WTC11 (cell line): Measurements from ENCODE around the gene ANKRD39. TPM values are rescaled to one million over a fixed set of nuclear protein-coding genes. Genes with fewer than 3 reads are reported as not detected.

Experiments
- ATAC-seq: fragments of 200-7000 bp; cut with Tn5 transposase; 2 replicates; pipeline ENCODE4 v1.10.0; 2021; ENCODE audit warnings: mild to moderate bottlenecking, moderate library complexity
- CTCF ChIA-PET: fragments of 300-600 bp; sonication (Branson Sonifier 250); formaldehyde crosslinking; loops from one replicate; lab custom pipeline; 2021; ENCODE audit warnings: antibody characterized with exemption; lab: Charles Lee
- POLR2A ChIA-PET: fragments of 350-600 bp; sonication (Branson Sonifier 250); formaldehyde crosslinking; loops from one replicate; lab custom pipeline; 2021; ENCODE audit warnings: antibody characterized with exemption; lab: Charles Lee
- DNase-seq: peaks from one replicate; pipeline ENCODE4 v3.0.0; 2021; ENCODE audit warnings: low spot score
- H3K27ac Mint-ChIP-seq: 2 replicates; pipeline ENCODE4 v1.8.0; 2021; ENCODE audit warnings: mixed read lengths
- H3K27me3 Mint-ChIP-seq: 2 replicates; pipeline ENCODE4 v1.8.0; 2021; ENCODE audit warnings: low read depth, mild to moderate bottlenecking, moderate library complexity, mixed read lengths
- H3K36me3 Mint-ChIP-seq: 2 replicates; pipeline ENCODE4 v1.8.0; 2021; ENCODE audit warnings: mixed read lengths
- H3K4me1 Mint-ChIP-seq: 2 replicates; pipeline ENCODE4 v1.8.0; 2022; ENCODE audit warnings: mixed read lengths
- H3K4me3 Mint-ChIP-seq: 2 replicates; pipeline ENCODE4 v1.8.0; 2021; ENCODE audit warnings: mild to moderate bottlenecking, moderate library complexity, mixed read lengths
- H3K9me3 Mint-ChIP-seq: 2 replicates; pipeline ENCODE4 v1.8.0; 2021; ENCODE audit warnings: mixed read lengths
- EMX1 ChIP-seq: fragments of 250-450 bp; sonication (Bioruptor Pico); IDR thresholded peaks from 2 replicates; pipeline ENCODE4 v1.8.0; 2021; ENCODE audit warnings: mild to moderate bottlenecking
- GABPB1 ChIP-seq: sonication (generic); formaldehyde crosslinking; IDR thresholded peaks from 2 replicates; pipeline ENCODE4 v1.8.1; 2023; ENCODE audit warnings: mild to moderate bottlenecking, missing genetic modification reagents
- GTF2I ChIP-seq: fragments of 250-450 bp; sonication (Bioruptor Pico); conservative IDR thresholded peaks from 2 replicates; pipeline ENCODE4 v1.4.0; 2021; ENCODE audit warnings: mild to moderate bottlenecking
- KAT7 ChIP-seq: sonication (generic); formaldehyde crosslinking; IDR thresholded peaks from 2 replicates; pipeline ENCODE4 v1.8.1; 2023; ENCODE audit warnings: missing genetic modification reagents, mild to moderate bottlenecking, borderline replicate concordance
- MYBL2 ChIP-seq: sonication (generic); formaldehyde crosslinking; IDR thresholded peaks from 2 replicates; pipeline ENCODE4 v1.8.1; 2023; ENCODE audit warnings: mild to moderate bottlenecking, moderate library complexity, missing genetic modification reagents
- OVOL2 ChIP-seq: fragments of 250-450 bp; sonication (Bioruptor Pico); IDR thresholded peaks from 2 replicates; pipeline ENCODE4 v1.9.0; 2021; ENCODE audit warnings: mild to moderate bottlenecking, borderline replicate concordance
- TCF7 ChIP-seq: sonication (generic); formaldehyde crosslinking; IDR thresholded peaks from 2 replicates; pipeline ENCODE4 v1.8.0; 2022; ENCODE audit warnings: mild to moderate bottlenecking, low read depth, missing genetic modification reagents, moderate library complexity
- TEAD1 ChIP-seq: sonication (generic); formaldehyde crosslinking; IDR thresholded peaks from 2 replicates; pipeline ENCODE4 v1.8.0; 2022; ENCODE audit warnings: mild to moderate bottlenecking, missing genetic modification reagents
- ZNF121 ChIP-seq: sonication (generic); formaldehyde crosslinking; IDR thresholded peaks from 2 replicates; pipeline ENCODE4 v1.8.0; 2023; ENCODE audit warnings: missing genetic modification reagents
- ZNF396 ChIP-seq: fragments of 250-450 bp; sonication (Bioruptor Pico); IDR thresholded peaks from 2 replicates; pipeline ENCODE4 v1.8.0; 2021; ENCODE audit warnings: mild to moderate bottlenecking, moderate library complexity, borderline replicate concordance
- total RNA-seq: library from RNA; stranded (reverse); gene quantifications from 3 replicates; pipeline ENCODE4 v1.2.3, GENCODE V29; 2021
- TF ChIP-seq, protein P1 (sequence below): fragments of 250-450 bp; sonication (Bioruptor Pico); IDR thresholded peaks from 2 replicates; pipeline ENCODE4 v1.9.0; 2021; ENCODE audit warnings: mild to moderate bottlenecking
- TF ChIP-seq, protein P2 (sequence below): sonication (generic); formaldehyde crosslinking; IDR thresholded peaks from 2 replicates; pipeline ENCODE4 v1.8.1; 2022; ENCODE audit warnings: low read depth, missing genetic modification reagents, borderline replicate concordance
- TF ChIP-seq, protein P3 (sequence below): fragments of 250-450 bp; sonication (Bioruptor Pico); conservative IDR thresholded peaks from 2 replicates; pipeline ENCODE4 v1.9.0; 2021; ENCODE audit warnings: mild to moderate bottlenecking
- TF ChIP-seq, protein P4 (sequence below): sonication (generic); formaldehyde crosslinking; conservative IDR thresholded peaks from 2 replicates; pipeline ENCODE4 v1.8.1; 2023; ENCODE audit warnings: mild to moderate bottlenecking, low read depth, missing genetic modification reagents, moderate library complexity
- TF ChIP-seq, protein P5 (sequence below): sonication (generic); formaldehyde crosslinking; IDR thresholded peaks from 2 replicates; pipeline ENCODE4 v1.8.0; 2023; ENCODE audit warnings: missing genetic modification reagents, mild to moderate bottlenecking, borderline replicate concordance
- TF ChIP-seq, protein P6 (sequence below): sonication (generic); formaldehyde crosslinking; IDR thresholded peaks from 2 replicates; pipeline ENCODE4 v1.8.1; 2023; ENCODE audit warnings: mild to moderate bottlenecking, missing genetic modification reagents, moderate library complexity

ANKRD39 gene
- total RNA-seq, 1 experiment from 2014 or later: 17.9 TPM

DNA sequence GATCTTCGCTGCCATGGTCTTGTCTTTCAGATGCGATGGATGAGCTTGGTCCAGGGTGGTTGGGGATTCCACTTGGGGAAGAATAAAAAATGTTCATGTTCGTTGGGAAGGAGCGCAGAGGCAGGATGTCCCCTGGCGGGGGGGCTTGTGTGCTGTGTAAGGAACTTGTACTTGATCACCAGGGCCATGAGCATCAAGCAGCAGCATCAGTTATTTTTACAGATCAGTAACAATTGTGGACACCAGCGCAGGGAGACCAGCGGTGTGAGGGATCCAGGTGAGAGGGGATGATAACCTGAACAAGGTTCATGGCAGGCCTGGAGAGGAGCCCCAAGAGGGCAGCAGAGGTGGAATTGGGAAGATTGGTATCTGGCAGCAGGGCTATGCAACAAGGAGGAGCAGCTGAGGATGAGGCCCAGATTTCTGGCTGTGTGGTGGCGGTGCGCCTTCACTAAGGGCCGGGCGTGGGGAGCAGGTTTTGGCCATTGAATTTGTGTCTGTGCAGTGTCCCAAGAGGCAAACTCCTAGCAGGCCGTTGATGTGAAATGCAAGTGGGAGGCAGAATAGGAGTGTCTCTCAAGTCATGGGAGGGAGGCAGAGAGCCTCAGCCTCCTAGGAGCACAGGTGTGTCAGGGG is 37.8 kb downstream of the ANKRD39 start:
- Mint-ChIP-seq H3K4me3 (peak overlapping the region; percentile 7; the same call in 1 of the 2 replicates), H3K27ac (peak overlapping the region; percentile 48; the same call in 1 of the 2 replicates), H3K27me3 (0 out of 2 replicates have a peak, but pooled peaks cover 2% of the 10 kb centered on the region), H3K9me3 (no peaks in the 10 kb centered on the region), H3K4me1 (peaks cover 46% of the 10 kb centered on the region), H3K36me3 (peaks cover 27% of the 10 kb centered on the region)
- POLR2A ChIA-PET: interaction anchor here (0.6 kb wide), 1 partner anchor 9 kb away, joined by 4 read pairs; no protein-coding TSS in a partner anchor
- CTCF ChIA-PET: interaction anchor here (1.0 to 4.1 kb wide), 6 partner anchors 8 to 266 kb away, joined by 3 to 12 read pairs (median 8); partner anchors contain the start of gene ANKRD39
- DNase-seq (no peak), ATAC-seq (no peak)
- TF ChIP-seq TCF7 (CRISPR knock-in tag) (no peak), KAT7 (CRISPR knock-in tag) (no peak), ZNF121 (no peak)

DNA sequence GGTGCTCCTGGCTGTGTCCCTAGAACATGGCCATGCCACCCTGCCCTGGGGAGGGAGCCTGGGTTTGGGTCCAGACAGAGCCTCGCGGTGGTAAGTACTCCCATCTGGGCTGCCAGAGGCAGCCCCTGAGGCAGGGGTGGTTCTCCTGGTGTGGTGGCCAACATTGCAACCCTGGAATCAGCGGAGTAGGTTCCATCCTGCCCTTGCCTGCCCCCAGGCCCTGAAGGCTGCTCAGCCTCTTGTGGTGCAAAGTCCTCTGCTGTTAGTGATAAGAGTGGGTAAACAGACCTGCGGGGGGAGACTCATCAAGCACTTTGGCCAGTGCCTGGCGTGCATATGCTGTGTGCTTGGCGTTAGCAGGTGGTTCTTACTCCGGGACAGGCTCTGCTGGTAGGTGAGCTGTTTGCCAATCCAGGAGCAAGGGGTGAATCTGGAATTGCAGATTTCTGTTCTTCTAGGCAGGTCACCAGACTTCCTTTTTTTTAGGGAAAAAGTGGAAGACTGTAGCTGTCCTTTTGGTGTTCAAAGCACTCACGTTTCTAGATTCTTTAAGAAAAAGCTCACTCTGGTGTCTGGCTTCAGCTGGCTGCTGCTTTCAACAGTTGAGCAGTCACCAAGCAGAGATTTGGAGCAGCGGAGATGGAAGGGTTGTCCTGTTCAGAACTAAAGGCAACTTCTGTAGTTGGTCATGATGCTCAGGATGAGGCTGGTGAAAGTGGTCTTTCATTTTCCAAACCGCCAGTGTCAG is 38.5 kb downstream of the ANKRD39 start:
- peaks cover 21% of the 10 kb centered on the region for H3K36me3 Mint-ChIP-seq
- peak overlapping the region; percentile 90 for H3K27ac Mint-ChIP-seq
- H3K27me3 Mint-ChIP-seq: 0 out of 2 replicates have a peak, but pooled peaks cover 2% of the 10 kb centered on the region
- no peaks in the 10 kb centered on the region for H3K9me3 Mint-ChIP-seq
- no peak for DNase-seq
- ATAC-seq: no peak
- peak overlapping the region; percentile 82 for H3K4me3 Mint-ChIP-seq
- peaks cover 48% of the 10 kb centered on the region for H3K4me1 Mint-ChIP-seq
- TF ChIP-seq, protein P1, sequence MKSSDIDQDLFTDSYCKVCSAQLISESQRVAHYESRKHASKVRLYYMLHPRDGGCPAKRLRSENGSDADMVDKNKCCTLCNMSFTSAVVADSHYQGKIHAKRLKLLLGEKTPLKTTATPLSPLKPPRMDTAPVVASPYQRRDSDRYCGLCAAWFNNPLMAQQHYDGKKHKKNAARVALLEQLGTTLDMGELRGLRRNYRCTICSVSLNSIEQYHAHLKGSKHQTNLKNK (CRISPR knock-in tag): no peak
- TF ChIP-seq EMX1 (CRISPR knock-in tag) (no peak), MYBL2 (CRISPR knock-in tag) (no peak), GABPB1 (CRISPR knock-in tag) (peak; percentile 78)
- POLR2A ChIA-PET: interaction anchor here (0.6 kb wide), 1 partner anchor 10 kb away, joined by 4 read pairs; no protein-coding TSS in a partner anchor
- CTCF ChIA-PET: interaction anchor here (1.0 to 4.1 kb wide), 5 partner anchors 9 to 132 kb away, joined by 3 to 12 read pairs (median 5); partner anchors contain the start of gene ANKRD39

DNA sequence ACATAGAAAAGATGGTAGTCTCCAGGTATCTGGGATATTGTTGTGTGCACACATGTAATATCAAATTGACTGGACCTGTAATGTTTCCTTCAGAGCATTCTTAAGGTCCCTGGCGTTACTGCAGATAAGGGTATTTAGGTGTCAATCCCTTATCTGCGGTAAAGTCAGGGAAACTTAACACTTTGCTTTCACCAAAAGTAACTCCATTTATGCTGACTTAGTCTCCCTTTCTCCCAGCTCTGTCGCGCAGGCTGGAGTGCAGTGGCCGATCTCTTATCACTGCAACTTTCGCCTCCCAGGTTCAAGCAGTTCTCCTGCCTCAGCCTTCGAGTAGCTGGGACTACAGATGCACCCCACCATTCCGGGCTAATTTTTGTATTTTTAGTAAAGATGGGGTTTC is 39.9 kb downstream of the ANKRD39 start:
- Mint-ChIP-seq H3K27me3 (0 out of 2 replicates have a peak, but pooled peaks cover 2% of the 10 kb centered on the region), H3K27ac (no peak overlapping the region), H3K9me3 (no peaks in the 10 kb centered on the region), H3K4me1 (peaks cover 48% of the 10 kb centered on the region), H3K36me3 (peaks cover 18% of the 10 kb centered on the region), H3K4me3 (peak overlapping the region; percentile 82)
- no peak for DNase-seq
- POLR2A ChIA-PET: no interaction called here
- ATAC-seq: no peak
- CTCF ChIA-PET: interaction anchor here (1.4 to 4.2 kb wide), 6 partner anchors 15 to 133 kb away, joined by 5 to 22 read pairs (median 10); partner anchors contain the start of gene ANKRD39
- TF ChIP-seq, protein P2, sequence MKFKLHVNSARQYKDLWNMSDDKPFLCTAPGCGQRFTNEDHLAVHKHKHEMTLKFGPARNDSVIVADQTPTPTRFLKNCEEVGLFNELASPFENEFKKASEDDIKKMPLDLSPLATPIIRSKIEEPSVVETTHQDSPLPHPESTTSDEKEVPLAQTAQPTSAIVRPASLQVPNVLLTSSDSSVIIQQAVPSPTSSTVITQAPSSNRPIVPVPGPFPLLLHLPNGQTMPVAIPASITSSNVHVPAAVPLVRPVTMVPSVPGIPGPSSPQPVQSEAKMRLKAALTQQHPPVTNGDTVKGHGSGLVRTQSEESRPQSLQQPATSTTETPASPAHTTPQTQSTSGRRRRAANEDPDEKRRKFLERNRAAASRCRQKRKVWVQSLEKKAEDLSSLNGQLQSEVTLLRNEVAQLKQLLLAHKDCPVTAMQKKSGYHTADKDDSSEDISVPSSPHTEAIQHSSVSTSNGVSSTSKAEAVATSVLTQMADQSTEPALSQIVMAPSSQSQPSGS (CRISPR knock-in tag): no peak
- TF ChIP-seq OVOL2 (CRISPR knock-in tag): no peak
- no peak for TF ChIP-seq TEAD1
- TF ChIP-seq, protein P3, sequence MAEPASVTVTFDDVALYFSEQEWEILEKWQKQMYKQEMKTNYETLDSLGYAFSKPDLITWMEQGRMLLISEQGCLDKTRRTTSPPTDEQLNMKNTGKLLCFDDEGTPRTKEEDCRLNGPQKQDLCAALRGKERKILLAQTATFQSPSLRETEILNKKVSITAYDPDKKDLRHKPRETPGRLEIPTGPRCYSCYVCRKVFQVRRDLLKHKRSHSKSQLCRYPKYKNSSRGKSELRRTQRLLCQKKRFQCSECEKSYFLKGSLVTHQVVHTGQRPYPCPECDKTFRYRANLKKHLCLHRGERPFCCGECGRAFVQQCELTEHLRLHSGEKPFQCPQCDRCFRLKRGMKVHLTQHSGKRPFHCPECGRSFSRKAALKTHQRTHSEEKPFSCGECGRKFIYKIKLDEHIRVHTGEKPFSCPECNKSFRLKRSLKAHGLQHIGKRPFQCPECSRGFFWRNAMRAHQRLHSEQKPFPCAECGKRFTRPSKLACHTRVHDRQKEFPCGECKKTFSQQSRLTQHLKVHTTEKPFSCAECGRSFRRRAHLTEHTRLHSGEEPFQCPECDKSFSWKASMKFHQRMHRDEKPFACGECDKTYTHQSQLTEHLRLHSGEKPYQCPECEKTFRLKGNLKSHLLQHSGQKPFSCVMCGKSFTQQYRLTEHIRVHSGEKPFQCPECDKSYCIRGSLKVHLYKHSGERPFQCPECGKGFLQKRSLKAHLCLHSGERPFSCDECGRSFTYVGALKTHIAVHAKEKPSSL: no peak
- no peak for TF ChIP-seq GTF2I (CRISPR knock-in tag)
- TF ChIP-seq, protein P4, sequence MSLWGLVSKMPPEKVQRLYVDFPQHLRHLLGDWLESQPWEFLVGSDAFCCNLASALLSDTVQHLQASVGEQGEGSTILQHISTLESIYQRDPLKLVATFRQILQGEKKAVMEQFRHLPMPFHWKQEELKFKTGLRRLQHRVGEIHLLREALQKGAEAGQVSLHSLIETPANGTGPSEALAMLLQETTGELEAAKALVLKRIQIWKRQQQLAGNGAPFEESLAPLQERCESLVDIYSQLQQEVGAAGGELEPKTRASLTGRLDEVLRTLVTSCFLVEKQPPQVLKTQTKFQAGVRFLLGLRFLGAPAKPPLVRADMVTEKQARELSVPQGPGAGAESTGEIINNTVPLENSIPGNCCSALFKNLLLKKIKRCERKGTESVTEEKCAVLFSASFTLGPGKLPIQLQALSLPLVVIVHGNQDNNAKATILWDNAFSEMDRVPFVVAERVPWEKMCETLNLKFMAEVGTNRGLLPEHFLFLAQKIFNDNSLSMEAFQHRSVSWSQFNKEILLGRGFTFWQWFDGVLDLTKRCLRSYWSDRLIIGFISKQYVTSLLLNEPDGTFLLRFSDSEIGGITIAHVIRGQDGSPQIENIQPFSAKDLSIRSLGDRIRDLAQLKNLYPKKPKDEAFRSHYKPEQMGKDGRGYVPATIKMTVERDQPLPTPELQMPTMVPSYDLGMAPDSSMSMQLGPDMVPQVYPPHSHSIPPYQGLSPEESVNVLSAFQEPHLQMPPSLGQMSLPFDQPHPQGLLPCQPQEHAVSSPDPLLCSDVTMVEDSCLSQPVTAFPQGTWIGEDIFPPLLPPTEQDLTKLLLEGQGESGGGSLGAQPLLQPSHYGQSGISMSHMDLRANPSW (CRISPR knock-in tag): no peak
- TF ChIP-seq, protein P5, sequence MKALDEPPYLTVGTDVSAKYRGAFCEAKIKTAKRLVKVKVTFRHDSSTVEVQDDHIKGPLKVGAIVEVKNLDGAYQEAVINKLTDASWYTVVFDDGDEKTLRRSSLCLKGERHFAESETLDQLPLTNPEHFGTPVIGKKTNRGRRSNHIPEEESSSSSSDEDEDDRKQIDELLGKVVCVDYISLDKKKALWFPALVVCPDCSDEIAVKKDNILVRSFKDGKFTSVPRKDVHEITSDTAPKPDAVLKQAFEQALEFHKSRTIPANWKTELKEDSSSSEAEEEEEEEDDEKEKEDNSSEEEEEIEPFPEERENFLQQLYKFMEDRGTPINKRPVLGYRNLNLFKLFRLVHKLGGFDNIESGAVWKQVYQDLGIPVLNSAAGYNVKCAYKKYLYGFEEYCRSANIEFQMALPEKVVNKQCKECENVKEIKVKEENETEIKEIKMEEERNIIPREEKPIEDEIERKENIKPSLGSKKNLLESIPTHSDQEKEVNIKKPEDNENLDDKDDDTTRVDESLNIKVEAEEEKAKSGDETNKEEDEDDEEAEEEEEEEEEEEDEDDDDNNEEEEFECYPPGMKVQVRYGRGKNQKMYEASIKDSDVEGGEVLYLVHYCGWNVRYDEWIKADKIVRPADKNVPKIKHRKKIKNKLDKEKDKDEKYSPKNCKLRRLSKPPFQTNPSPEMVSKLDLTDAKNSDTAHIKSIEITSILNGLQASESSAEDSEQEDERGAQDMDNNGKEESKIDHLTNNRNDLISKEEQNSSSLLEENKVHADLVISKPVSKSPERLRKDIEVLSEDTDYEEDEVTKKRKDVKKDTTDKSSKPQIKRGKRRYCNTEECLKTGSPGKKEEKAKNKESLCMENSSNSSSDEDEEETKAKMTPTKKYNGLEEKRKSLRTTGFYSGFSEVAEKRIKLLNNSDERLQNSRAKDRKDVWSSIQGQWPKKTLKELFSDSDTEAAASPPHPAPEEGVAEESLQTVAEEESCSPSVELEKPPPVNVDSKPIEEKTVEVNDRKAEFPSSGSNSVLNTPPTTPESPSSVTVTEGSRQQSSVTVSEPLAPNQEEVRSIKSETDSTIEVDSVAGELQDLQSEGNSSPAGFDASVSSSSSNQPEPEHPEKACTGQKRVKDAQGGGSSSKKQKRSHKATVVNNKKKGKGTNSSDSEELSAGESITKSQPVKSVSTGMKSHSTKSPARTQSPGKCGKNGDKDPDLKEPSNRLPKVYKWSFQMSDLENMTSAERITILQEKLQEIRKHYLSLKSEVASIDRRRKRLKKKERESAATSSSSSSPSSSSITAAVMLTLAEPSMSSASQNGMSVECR (CRISPR knock-in tag): no peak
- TF ChIP-seq, protein P6, sequence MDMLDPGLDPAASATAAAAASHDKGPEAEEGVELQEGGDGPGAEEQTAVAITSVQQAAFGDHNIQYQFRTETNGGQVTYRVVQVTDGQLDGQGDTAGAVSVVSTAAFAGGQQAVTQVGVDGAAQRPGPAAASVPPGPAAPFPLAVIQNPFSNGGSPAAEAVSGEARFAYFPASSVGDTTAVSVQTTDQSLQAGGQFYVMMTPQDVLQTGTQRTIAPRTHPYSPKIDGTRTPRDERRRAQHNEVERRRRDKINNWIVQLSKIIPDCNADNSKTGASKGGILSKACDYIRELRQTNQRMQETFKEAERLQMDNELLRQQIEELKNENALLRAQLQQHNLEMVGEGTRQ (CRISPR knock-in tag): no peak
- no peak for TF ChIP-seq ZNF396 (CRISPR knock-in tag)
